Parathyroid adenoma (tissue), 2 donors: Measurements from ENCODE around the gene GALNT18.

ENCODE experiments used
- H2AFZ ChIP-seq: fragments of 300-600 bp; sonication (generic); one replicate; pipeline ENCODE4 v1.7.0; 2017; ENCODE audit warnings: antibody characterized with exemption, mild to moderate bottlenecking
- H3K27ac ChIP-seq: fragments of 300-600 bp; sonication (generic); one replicate; pipeline ENCODE4 v1.7.0; 2017
- H3K27me3 ChIP-seq: fragments of 300-600 bp; sonication (generic); one replicate; pipeline ENCODE4 v1.7.0; 2017; ENCODE audit warnings: low read length; ENCODE audit not compliant: control insufficient read depth, insufficient read depth
- H3K36me3 ChIP-seq: fragments of 300-600 bp; sonication (generic); one replicate; pipeline ENCODE4 v1.7.0; 2017; ENCODE audit warnings: low read length; ENCODE audit not compliant: control insufficient read depth, insufficient read depth
- H3K4me1 ChIP-seq: fragments of 300-600 bp; sonication (generic); one replicate; pipeline ENCODE4 v1.7.0; 2017; ENCODE audit warnings: control low read depth
- H3K4me2 ChIP-seq: fragments of 300-600 bp; sonication (generic); one replicate; pipeline ENCODE4 v1.7.0; 2017; ENCODE audit warnings: low read length
- H3K4me3 ChIP-seq: fragments of 300-600 bp; sonication (generic); one replicate; pipeline ENCODE4 v1.7.0; 2017; ENCODE audit warnings: low read depth, low read length
- H3K79me2 ChIP-seq: fragments of 300-600 bp; sonication (generic); one replicate; pipeline ENCODE4 v1.7.0; 2017; ENCODE audit warnings: control low read depth
- H3K9ac ChIP-seq: fragments of 300-600 bp; sonication (generic); one replicate; pipeline ENCODE4 v1.7.0; 2017; ENCODE audit warnings: mild to moderate bottlenecking
- H3K9me3 ChIP-seq: fragments of 300-600 bp; sonication (generic); one replicate; pipeline ENCODE4 v1.7.0; 2017; ENCODE audit warnings: low read length; ENCODE audit not compliant: control insufficient read depth
- CTCF ChIP-seq: fragments of 300-600 bp; sonication (generic); IDR thresholded peaks from one replicate; pipeline ENCODE4 v1.7.0; 2017; ENCODE audit warnings: antibody characterized with exemption, mild to moderate bottlenecking
- donor health status: primary hyperparathyroidism.

Gene GALNT18

DNA sequence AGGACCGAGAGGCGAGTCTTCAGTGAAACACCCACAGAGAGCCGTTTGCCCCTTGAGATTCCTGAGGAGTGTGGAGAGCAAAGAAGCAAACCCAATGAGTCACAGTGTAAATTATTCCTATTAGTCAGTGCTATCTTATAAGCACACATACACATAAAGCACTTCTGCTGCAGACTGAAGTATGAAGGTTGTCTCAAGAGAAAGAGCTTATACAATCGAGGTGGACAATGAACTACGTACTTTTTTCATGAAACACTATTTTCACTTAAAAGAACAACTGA is 37.3 kb downstream of the GALNT18 start:
- Histone ChIP-seq H3K36me3 (no peaks in the 10 kb centered on the region), H3K27ac (no peak overlapping the region), H3K79me2 (peaks cover 6% of the 10 kb centered on the region), H3K27me3 (no peaks in the 10 kb centered on the region), H3K4me3 (no peak overlapping the region), H3K4me1 (peaks cover 6% of the 10 kb centered on the region), H3K9me3 (no peaks in the 10 kb centered on the region), H2AFZ (no peak overlapping the region), H3K4me2 (no peak overlapping the region), H3K9ac (no peak overlapping the region)
- no peak for TF ChIP-seq CTCF

DNA sequence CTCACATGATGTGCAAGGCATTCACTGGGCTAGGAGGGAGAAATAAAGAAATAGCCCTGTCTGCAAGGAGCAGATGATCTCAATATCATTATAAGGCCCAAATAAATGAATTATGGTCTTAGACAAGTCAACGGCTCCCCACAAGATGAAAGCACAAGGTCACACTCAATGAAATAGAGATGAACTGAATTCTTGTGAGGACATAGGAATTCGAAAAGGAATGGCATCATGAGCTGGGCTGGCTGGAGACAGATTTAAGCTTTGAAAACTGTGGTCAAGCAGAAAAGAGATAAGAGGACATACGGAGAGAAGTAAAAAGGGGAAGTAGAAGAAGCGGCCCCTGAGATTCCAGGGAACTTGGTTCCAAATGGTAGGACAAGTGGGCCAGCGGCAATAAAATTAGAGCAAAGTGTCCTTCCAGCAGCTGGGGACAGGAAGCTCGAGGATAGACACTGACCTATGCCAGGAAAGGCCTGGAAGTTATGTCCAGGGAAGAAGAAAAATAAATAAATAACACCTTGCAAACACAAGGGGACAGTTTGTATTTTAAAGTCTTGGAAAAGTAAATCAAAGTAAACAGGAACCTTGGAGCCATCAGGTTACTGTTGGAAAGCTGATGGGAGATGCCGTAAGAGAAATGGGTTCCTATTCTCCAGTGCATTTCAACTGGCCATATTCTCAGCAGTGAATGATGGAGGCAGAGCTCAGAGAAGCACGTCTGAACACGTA is 37.8 kb downstream of the GALNT18 start:
- Histone ChIP-seq H3K4me3 (no peak overlapping the region), H2AFZ (no peak overlapping the region), H3K27ac (no peak overlapping the region), H3K79me2 (peaks cover 6% of the 10 kb centered on the region), H3K27me3 (no peaks in the 10 kb centered on the region), H3K36me3 (no peaks in the 10 kb centered on the region), H3K9ac (no peak overlapping the region), H3K4me1 (peaks cover 6% of the 10 kb centered on the region), H3K4me2 (no peak overlapping the region), H3K9me3 (no peaks in the 10 kb centered on the region)
- TF ChIP-seq CTCF, result no peak

GRCh38 chr11:11582011-11582701 is 39.6 kb downstream of the GALNT18 start:
- no peaks in the 10 kb centered on the region for H3K27me3 ChIP-seq
- no peak overlapping the region for H3K27ac ChIP-seq
- no peak for TF ChIP-seq CTCF
- H3K9me3 ChIP-seq, result no peaks in the 10 kb centered on the region
- H3K79me2 ChIP-seq, result peaks cover 6% of the 10 kb centered on the region
- no peak overlapping the region for H3K4me3 ChIP-seq
- H3K9ac ChIP-seq, result no peak overlapping the region
- no peaks in the 10 kb centered on the region for H3K36me3 ChIP-seq
- no peak overlapping the region for H3K4me2 ChIP-seq
- peaks cover 9% of the 10 kb centered on the region for H3K4me1 ChIP-seq
- no peak overlapping the region for H2AFZ ChIP-seq

DNA sequence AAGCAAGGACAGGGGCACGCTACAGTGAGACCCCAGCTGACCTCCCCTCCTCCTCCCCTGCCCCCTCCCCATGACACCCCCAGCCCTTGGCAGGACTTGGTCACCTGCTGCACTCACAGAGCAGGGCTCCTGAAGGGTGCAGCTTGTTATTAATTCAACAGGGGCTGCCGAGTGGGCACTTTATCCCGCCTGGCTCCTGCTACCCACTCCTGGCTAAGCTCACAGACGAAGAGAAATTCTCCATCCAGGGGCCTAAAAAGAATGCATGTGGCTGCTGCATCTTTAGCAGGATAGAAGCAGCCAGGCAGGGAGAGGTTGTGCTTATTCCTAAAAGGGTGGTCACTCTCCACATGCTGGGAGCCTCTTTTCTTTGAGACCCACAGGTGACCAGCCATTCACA is 40.3 kb downstream of the GALNT18 start:
- no peak for TF ChIP-seq CTCF
- no peak overlapping the region for H2AFZ ChIP-seq
- no peak overlapping the region for H3K4me2 ChIP-seq
- no peaks in the 10 kb centered on the region for H3K36me3 ChIP-seq
- peaks cover 9% of the 10 kb centered on the region for H3K4me1 ChIP-seq
- no peak overlapping the region for H3K4me3 ChIP-seq
- H3K27me3 ChIP-seq, result no peaks in the 10 kb centered on the region
- H3K9me3 ChIP-seq, result no peaks in the 10 kb centered on the region
- no peak overlapping the region for H3K27ac ChIP-seq
- peaks cover 6% of the 10 kb centered on the region for H3K79me2 ChIP-seq
- H3K9ac ChIP-seq, result no peak overlapping the region
